Cardiac muscle cell (in vitro differentiated cells and primary cell): ENCODE measurements around the gene AGPAT4. TPM values are rescaled to one million over a fixed set of nuclear protein-coding genes. Genes with fewer than 3 reads are reported as not detected.
A peak's percentile ranks its signal among the peaks of the same experiment; 100 is the strongest.

Source experiments
- DNase-seq, 2 donors: peaks; one replicate each; pipeline versions ENCODE4 v3.0.0 to v3.0.0-alpha.2; 2010 to 2017; ENCODE audit warnings: low read depth in 1 of 2, low spot score in 1 of 2
- H3K27ac ChIP-seq: fragments of 200-600 bp; sonication (generic); 2 replicates; pipeline ENCODE4 v1.5.1; 2016
- H3K27me3 ChIP-seq: fragments of 200-600 bp; sonication (generic); 2 replicates; pipeline ENCODE4 v1.6.0; 2016; ENCODE audit warnings: control low read depth
- H3K36me3 ChIP-seq: fragments of 200-600 bp; sonication (generic); 2 replicates; pipeline ENCODE4 v1.5.1; 2016; ENCODE audit warnings: control low read depth
- H3K4me1 ChIP-seq: fragments of 200-600 bp; sonication (generic); 2 replicates; pipeline ENCODE4 v1.8.1; 2017; ENCODE audit warnings: low read depth, mild to moderate bottlenecking, mixed run types
- H3K4me3 ChIP-seq: fragments of 200-600 bp; sonication (generic); 2 replicates; pipeline ENCODE4 v1.5.1; 2016; ENCODE audit warnings: mild to moderate bottlenecking
- H3K9me3 ChIP-seq: fragments of 200-600 bp; sonication (generic); 2 replicates; pipeline ENCODE4 v1.5.1; 2017; ENCODE audit warnings: low read depth, mild to moderate bottlenecking, control low read depth
- polyA plus RNA-seq: library from polyadenylated mRNA; unstranded; fragments of >200 nt; fragmentation: Nextera tagmentation; extraction: Ambion mirVana; gene quantifications from 2 replicates; pipeline ENCODE4 v1.2.1, GENCODE V29; 2016
- total RNA-seq: library from RNA; depleted of rRNA; stranded (reverse); fragments of >200 nt; gene quantifications from 2 replicates; pipeline ENCODE4 v1.2.3, GENCODE V29; 2016
- TF ChIP-seq, protein P1 (sequence below): IDR thresholded peaks from 2 replicates; pipeline ENCODE4 v1.5.1; 2012; ENCODE audit warnings: low read depth, mild to moderate bottlenecking, low read length

AGPAT4 gene
- total and polyA plus RNA-seq, 2 experiments from 2014 or later = 13.9 to 17.7 TPM

DNA sequence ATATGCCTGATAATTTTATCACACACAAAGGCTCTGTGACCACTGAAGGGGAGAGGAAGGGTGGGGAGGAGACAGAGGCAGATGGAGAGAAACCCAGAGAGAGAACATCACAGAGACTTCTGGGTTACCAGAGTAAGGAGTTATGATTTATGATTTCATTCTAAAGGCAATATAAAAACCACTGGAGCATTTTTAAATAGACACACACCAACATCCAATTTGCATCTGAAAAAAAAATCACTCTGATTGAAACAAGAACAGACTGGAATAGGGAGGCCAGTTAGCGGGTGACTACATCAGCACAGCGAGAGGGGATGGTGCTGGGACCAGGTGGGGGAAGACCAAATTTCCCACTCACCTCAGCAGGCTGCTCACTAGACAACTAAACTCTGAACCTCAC lies 104.8 kb downstream of the AGPAT4 start:
- H3K27me3 ChIP-seq = no peaks in the 10 kb centered on the region
- H3K4me1 ChIP-seq = no peaks in the 10 kb centered on the region
- no peak for DNase-seq
- peaks cover 5% of the 10 kb centered on the region for H3K36me3 ChIP-seq
- H3K9me3 ChIP-seq = no peaks in the 10 kb centered on the region
- TF ChIP-seq, protein P1, sequence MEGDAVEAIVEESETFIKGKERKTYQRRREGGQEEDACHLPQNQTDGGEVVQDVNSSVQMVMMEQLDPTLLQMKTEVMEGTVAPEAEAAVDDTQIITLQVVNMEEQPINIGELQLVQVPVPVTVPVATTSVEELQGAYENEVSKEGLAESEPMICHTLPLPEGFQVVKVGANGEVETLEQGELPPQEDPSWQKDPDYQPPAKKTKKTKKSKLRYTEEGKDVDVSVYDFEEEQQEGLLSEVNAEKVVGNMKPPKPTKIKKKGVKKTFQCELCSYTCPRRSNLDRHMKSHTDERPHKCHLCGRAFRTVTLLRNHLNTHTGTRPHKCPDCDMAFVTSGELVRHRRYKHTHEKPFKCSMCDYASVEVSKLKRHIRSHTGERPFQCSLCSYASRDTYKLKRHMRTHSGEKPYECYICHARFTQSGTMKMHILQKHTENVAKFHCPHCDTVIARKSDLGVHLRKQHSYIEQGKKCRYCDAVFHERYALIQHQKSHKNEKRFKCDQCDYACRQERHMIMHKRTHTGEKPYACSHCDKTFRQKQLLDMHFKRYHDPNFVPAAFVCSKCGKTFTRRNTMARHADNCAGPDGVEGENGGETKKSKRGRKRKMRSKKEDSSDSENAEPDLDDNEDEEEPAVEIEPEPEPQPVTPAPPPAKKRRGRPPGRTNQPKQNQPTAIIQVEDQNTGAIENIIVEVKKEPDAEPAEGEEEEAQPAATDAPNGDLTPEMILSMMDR = no peak
- H3K27ac ChIP-seq = no peak overlapping the region
- H3K4me3 ChIP-seq = no peak overlapping the region

DNA sequence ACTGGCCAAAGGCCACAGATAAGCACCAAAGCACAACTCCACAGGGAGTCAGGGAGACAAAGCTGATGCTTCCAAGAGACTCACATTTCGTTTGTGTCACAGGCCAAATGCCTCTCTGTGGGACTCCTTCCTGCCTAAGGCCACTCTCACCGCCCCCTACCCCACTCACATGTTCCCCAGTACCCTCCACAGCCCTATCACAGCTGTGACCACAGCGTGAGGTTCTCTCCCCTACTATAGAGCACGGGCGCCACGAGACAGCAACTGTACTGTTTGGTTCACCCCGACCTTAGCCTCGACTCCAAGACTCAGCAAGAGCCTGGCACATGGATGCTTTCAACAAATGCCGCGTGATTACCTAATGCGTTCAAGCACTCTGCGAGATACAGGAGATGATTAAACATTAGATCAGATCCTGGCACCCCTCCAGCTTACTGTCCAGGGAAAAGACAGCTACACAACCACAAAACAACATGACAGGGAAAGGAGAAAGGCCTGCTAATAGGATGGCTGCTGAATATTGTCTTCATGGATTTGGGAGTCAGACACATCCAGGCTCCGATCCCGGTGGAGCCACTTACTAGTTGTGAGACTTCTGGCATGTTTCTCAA lies 105.5 kb downstream of the AGPAT4 start:
- Histone ChIP-seq H3K4me1 (no peaks in the 10 kb centered on the region), H3K9me3 (no peaks in the 10 kb centered on the region), H3K27me3 (no peaks in the 10 kb centered on the region), H3K4me3 (no peak overlapping the region), H3K36me3 (peaks cover 5% of the 10 kb centered on the region), H3K27ac (no peak overlapping the region)
- peak in 1 of 2 donors; percentile 83 for DNase-seq
- TF ChIP-seq, protein P1 = no peak

- H3K27me3 ChIP-seq = no peaks in the 10 kb centered on the region
- H3K4me3 ChIP-seq = no peak overlapping the region
- H3K27ac ChIP-seq = no peak overlapping the region
- no peaks in the 10 kb centered on the region for H3K4me1 ChIP-seq
- TF ChIP-seq, protein P1 = no peak
- no peaks in the 10 kb centered on the region for H3K9me3 ChIP-seq
- DNase-seq = no peak
- H3K36me3 ChIP-seq = peaks cover 9% of the 10 kb centered on the region
These were observed 107.2 kb downstream of the AGPAT4 start for GRCh38 chr6:161166677-161167076.

- DNase-seq = no peak
- Histone ChIP-seq H3K36me3 (peaks cover 9% of the 10 kb centered on the region), H3K4me3 (no peak overlapping the region), H3K9me3 (no peaks in the 10 kb centered on the region), H3K27ac (no peak overlapping the region), H3K27me3 (no peaks in the 10 kb centered on the region), H3K4me1 (no peaks in the 10 kb centered on the region)
- TF ChIP-seq, protein P1 = no peak
These were observed 107.7 kb downstream of the AGPAT4 start for GRCh38 chr6:161166176-161166575.

DNA sequence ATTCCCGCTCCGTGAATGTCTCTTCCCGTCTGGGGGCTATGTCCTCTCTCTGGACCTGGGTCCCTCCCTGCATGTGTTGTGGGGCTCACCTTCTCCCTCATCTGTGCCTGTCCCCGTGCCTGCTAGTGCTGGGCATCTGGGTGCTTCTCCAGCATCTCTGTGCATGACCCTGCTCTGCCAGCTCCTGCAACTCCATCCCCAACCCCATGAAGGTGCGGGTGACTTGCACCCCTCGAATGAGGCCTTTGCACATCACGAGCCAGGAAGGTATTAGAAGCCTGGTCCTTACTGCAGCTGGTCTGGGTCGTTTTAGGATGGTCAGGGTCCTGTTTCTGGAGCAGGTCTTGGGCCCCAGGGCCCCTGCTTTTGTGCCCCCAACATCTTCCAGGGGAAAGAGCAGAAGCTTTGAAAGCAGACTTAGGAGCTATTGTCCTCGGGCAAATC lies 109.7 kb downstream of the AGPAT4 start:
- no peaks in the 10 kb centered on the region for H3K4me1 ChIP-seq
- TF ChIP-seq, protein P1 = no peak

More for the DNA sequence above, 109.7 kb downstream of the AGPAT4 start:
- Histone ChIP-seq H3K36me3 (peaks cover 9% of the 10 kb centered on the region), H3K27ac (no peak overlapping the region), H3K9me3 (no peaks in the 10 kb centered on the region), H3K4me3 (no peak overlapping the region), H3K27me3 (no peaks in the 10 kb centered on the region)
- DNase-seq = no peak
